H7 (cell line): ENCODE data around the gene APOBEC3F. TPM values are rescaled to one million over a fixed set of nuclear protein-coding genes. Genes with fewer than 3 reads are reported as not detected.
"Not testable (repeated sequence)": the region's sequence is repeated elsewhere in the genome, so short reads cannot be mapped to it uniquely, and the experiment has no call there.

Experiments used
- DNase-seq: peaks from one replicate; pipeline ENCODE4 v3.0.0; 2012
- H3K27me3 ChIP-seq: 2 replicates; pipeline ENCODE4 v1.6.0; 2011; ENCODE audit warnings: mild to moderate bottlenecking, low read length; ENCODE audit not compliant: control insufficient read depth, insufficient read depth
- H3K36me3 ChIP-seq: replicated peaks from 2 replicates; pipeline ENCODE4 v1.5.1; 2011; ENCODE audit warnings: low read length; ENCODE audit not compliant: control insufficient read depth, insufficient read depth
- H3K4me3 ChIP-seq: 2 replicates; pipeline ENCODE4 v1.5.1; 2011; ENCODE audit warnings: low read depth, mild to moderate bottlenecking, control low read depth, low read length, moderate library complexity; ENCODE audit not compliant: insufficient read depth
- total RNA-seq: library from RNA; depleted of rRNA; stranded (reverse); fragments of >200 nt; shearing (Covaris generic); gene quantifications from 2 replicates; pipeline ENCODE4 v1.2.3, GENCODE V29; 2014

The APOBEC3F gene
- total RNA-seq, 1 experiment from 2014 or later = 3.5 TPM

- peak; percentile 80 for DNase-seq
- Histone ChIP-seq H3K4me3 (peak overlapping the region; percentile 38), H3K27me3 (no peaks in the 10 kb centered on the region), H3K36me3 (peaks cover 2% of the 10 kb centered on the region)
These were observed 22.9 kb upstream of the APOBEC3F start for GRCh38 chr22:39017596-39018365.

- not testable (repeated sequence) for H3K36me3 ChIP-seq, H3K27me3 ChIP-seq
- peak; percentile 35 for DNase-seq
- H3K4me3 ChIP-seq = peak overlapping the region; percentile 22
These were observed 20.5 kb upstream of the APOBEC3F start for GRCh38 chr22:39020021-39020651.

- Histone ChIP-seq H3K4me3 (peak overlapping the region; percentile 27; the same call in 1 of the 2 replicates), H3K27me3 (no peaks in the 10 kb centered on the region), H3K36me3 (peaks cover 6% of the 10 kb centered on the region)
- no peak for DNase-seq
These were observed 19.0 kb upstream of the APOBEC3F start for GRCh38 chr22:39021552-39022250.

- Histone ChIP-seq H3K36me3 (peaks cover 4% of the 10 kb centered on the region), H3K27me3 (no peaks in the 10 kb centered on the region), H3K4me3 (no peak overlapping the region)
- no peak for DNase-seq
These were observed 15.9 kb upstream of the APOBEC3F start for GRCh38 chr22:39024519-39025308.

- DNase-seq = peak; percentile 19
- H3K36me3 ChIP-seq = peaks cover 4% of the 10 kb centered on the region
- no peak overlapping the region for H3K4me3 ChIP-seq
- H3K27me3 ChIP-seq = no peaks in the 10 kb centered on the region
These were observed 14.0 kb upstream of the APOBEC3F start for GRCh38 chr22:39026509-39027150.

GRCh38 chr22:39027717-39028116 lies 12.9 kb upstream of the APOBEC3F start:
- no peaks in the 10 kb centered on the region for H3K27me3 ChIP-seq
- H3K4me3 ChIP-seq = no peak overlapping the region
- H3K36me3 ChIP-seq = peaks cover 4% of the 10 kb centered on the region
- no peak for DNase-seq

GRCh38 chr22:39028281-39028680 lies 12.4 kb upstream of the APOBEC3F start:
- Histone ChIP-seq H3K27me3 (no peaks in the 10 kb centered on the region), H3K36me3 (peaks cover 4% of the 10 kb centered on the region), H3K4me3 (no peak overlapping the region)
- no peak for DNase-seq

- no peak for DNase-seq
- Histone ChIP-seq H3K36me3 (peaks cover 2% of the 10 kb centered on the region), H3K27me3 (no peaks in the 10 kb centered on the region), H3K4me3 (no peak overlapping the region)
These were observed 11.4 kb upstream of the APOBEC3F start for GRCh38 chr22:39029227-39029626.

GRCh38 chr22:39030705-39031104 lies 10.0 kb upstream of the APOBEC3F start:
- Histone ChIP-seq H3K27me3 (no peaks in the 10 kb centered on the region), H3K4me3 (no peak overlapping the region), H3K36me3 (no peaks in the 10 kb centered on the region)
- peak; percentile 14 for DNase-seq

GRCh38 chr22:39031434-39032295 lies 9.0 kb upstream of the APOBEC3F start:
- H3K4me3 ChIP-seq = peak overlapping the region; percentile 20; the same call in 1 of the 2 replicates
- peak; percentile 76 for DNase-seq
- not testable (repeated sequence) for H3K36me3 ChIP-seq, H3K27me3 ChIP-seq

- DNase-seq, H3K36me3 ChIP-seq, H3K4me3 ChIP-seq, H3K27me3 ChIP-seq: not testable (repeated sequence)
These were observed 3.6 kb upstream of the APOBEC3F start for GRCh38 chr22:39037071-39037470.

GRCh38 chr22:39039306-39040126 lies 1.1 kb upstream of the APOBEC3F start:
- Histone ChIP-seq H3K36me3 (no peaks in the 10 kb centered on the region), H3K4me3 (peak overlapping the region; percentile 42), H3K27me3 (no peaks in the 10 kb centered on the region)
- no peak for DNase-seq

- not testable (repeated sequence) for H3K36me3 ChIP-seq, H3K27me3 ChIP-seq
- DNase-seq = peak; percentile 35
- peak overlapping the region; percentile 42 for H3K4me3 ChIP-seq
These were observed 518 bp upstream of the APOBEC3F start for GRCh38 chr22:39040155-39040537.
